Left forelimb (tissue), 1 donor: ENCODE measurements around the gene INAVA.

ENCODE experiments used
- DNase-seq: peaks from one replicate; pipeline ENCODE4 v3.0.0-alpha.2; 2018; ENCODE audit warnings: low spot score

The INAVA gene

GRCh38 chr1:200875416-200875815 lies 19.3 kb upstream of the INAVA start:
- no peak for DNase-seq

GRCh38 chr1:200877010-200877409 lies 17.7 kb upstream of the INAVA start:
- no peak for DNase-seq

GRCh38 chr1:200877839-200878551 lies 16.7 kb upstream of the INAVA start:
- DNase-seq, result no peak

- DNase-seq, result no peak
Observed at GRCh38 chr1:200880212-200880611, 14.5 kb upstream of the INAVA start.

DNA sequence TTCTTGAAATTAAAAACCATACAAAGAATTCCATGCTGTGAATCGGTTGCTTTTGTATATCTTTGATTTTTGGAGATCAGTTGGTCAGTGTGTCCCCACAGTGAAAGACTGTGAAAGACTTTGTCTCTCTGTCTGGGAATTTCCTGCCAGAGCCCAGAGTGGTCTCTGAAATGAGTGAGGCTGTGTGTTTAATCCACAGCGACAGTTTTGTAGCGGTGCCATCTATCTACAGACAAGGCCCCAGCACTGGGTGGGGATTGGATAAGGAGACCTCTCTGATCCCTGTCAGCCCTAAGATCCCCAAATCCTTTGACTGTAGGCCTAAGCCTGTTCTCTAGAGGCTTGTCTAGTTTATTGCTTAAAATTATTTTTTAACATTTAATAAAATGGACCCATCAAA lies 11.6 kb upstream of the INAVA start:
- DNase-seq, result no peak

DNA sequence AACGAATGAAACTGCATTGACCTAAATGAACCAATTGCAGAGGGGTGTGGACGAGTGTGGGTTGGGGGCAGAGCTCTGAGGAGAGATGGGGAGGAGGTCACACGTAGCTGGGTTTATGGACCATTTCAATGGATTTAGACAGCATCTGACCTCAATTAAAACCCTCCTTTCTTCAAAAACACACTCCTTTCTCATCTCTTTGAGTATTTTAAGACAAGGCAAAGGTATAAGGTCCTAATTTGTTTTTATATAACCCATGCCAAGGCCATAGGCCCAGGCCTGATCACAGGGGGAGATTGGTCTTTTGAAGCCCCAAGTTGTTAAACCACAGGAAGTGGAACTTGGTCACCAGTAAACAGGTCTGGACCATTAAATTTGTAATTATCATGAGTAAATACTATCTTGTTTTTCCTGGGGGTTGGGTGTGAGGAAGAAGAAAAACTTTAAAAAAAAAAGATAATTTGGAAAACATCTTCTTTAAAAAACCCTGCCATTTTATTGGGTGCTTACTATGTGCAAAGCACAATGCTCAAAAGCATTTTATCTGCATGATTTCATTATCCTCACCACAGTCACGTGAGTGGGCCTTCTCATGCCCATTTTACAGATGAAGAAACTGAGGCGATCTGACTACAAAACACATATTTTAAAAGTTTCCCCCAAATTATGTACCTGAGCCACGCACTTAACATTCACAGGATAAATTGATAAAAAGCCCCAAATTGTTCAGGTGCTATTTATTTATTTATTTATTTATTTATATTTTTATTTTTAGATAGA lies 8.9 kb upstream of the INAVA start:
- no peak for DNase-seq

GRCh38 chr1:200886594-200886993 lies 8.1 kb upstream of the INAVA start:
- no peak for DNase-seq

GRCh38 chr1:200887036-200887435 lies 7.7 kb upstream of the INAVA start:
- DNase-seq, result no peak

DNA sequence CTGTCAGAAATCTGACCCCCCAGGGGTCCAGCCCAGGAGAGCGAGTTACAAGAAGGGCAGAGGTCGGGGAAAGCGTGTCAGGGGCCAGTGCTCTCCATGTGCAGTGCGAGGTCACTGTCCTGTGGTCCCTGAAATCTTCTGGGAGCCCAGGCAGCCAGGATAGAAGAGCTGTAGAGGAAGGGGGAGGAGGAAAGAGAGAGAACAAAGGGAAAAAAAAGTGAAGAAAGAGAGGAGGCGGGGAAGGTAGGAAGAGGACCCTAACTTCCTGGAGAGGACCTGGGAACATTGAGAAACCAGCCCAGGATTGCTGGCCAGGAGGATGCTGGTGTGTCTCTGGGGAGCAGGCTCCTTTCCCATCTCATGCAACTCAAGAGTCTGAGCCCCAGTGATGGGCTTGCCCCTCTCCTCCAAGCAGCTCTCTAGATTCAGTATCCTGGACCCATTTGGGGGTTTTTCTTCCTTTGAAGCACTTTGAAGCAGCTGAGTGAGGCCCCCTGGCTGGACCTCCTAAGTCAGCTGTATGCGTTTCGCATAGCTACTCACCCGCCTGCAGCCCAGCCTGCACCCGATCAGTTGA lies 6.8 kb upstream of the INAVA start:
- DNase-seq, result no peak

DNA sequence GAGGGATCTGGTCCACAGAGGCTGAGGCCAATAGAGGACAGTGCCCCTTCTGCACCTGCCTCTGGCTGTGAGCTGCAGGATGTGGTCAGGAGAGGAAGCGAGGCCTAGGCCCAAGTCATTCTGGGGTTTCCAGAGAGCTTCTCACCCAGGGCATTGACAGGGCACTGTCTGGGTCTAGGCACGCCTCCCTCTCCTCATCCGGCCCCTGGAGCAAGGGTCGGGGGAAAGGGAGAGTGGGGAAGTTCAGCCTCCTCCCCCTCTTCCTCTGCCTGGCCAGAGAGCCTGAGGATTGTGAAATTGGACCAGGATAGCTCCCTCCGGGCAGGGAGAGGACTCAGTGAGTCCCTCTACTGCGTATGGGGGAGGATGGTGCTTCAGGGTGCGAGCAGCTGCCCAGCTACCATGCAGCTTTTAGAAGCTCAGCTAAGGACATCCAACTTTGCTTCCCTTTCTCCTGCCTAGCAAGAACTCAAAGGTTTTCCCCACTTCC lies 6.3 kb upstream of the INAVA start:
- DNase-seq, result no peak

DNA sequence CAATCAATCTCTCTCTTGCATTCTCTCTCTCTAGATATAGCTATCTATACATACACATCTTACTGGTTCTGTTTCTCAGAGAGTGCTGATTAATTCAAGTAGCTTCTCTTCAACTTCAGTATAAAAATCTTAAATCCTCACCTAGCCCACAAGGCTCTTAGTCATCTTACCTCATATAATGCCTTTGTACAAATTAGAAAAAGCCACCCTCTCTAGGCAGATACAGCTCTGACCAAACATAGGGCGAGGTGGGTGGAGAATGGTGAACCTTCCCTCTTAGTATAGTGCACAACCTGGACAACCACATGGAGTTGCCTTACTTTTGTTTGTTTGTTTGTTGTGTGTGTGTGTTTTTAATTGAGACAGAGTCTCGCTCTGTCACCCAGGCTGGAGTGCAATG lies 5.1 kb upstream of the INAVA start:
- no peak for DNase-seq

DNA sequence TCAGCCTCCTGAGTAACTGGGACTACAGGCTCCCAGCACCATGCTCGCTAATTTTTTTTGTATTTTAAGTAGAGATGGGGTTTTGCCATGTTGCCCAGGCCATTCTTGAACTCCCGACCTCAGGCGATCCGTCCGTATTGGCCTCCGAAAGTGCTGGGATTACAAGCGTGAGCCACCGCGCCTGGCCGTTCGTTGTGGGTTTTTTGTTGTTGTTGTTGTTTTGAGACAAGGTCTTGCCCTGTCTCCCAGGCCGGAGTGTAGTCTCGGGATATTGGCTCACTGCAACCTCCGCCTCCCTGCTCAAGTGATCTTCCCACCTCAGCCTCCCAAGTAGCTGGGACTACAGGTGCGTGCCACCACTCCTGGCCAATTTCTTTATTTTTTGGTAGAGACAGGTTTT lies 4.7 kb upstream of the INAVA start:
- DNase-seq, result no peak

DNA sequence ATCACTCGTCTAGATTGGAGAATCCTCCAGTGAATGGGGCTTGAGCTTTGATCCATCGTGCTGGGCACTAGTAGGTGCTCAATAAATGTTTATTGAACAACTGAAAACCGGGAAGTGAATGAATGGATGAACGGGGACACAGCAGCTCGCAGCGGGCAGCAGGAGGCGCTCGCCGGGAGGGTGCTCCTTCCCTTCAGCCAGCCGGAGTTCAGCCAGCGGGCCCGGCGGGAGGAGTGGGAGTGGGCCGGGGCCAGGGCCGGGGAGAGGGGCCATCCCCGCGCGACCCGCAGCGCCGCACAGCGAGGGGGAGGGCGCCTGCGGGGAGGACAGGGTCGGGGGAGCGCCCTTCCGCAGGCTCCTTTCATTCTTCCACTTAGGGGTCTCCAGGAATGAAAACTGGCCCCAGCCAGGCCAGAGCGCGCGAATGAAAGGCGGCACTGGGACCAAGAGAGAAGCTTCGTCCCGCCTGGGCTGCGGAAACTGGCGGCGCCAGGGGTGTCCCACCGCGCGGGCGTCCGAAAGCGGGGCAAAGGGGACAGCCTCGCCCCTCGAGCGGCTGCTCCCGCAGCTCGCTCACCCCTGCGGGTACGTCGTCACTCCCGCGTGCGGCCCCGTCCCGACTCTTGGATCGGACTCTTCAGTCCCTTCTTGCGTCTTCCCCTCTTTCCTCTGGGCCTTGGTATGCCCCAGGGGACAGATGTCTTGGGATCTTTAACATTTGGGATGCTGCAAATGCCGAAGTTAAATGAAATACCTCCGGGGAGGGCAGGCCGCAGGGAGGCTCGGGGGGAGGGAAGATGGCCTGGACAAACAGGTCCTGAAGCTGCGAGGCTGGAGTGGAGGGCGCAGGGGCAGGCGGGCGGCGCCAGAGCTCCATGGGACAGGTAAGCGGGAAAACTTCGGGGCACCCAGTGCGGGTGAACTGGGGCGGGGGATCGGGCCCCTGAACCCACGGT lies 3.6 kb upstream of the INAVA start:
- peak; percentile 71 for DNase-seq

DNA sequence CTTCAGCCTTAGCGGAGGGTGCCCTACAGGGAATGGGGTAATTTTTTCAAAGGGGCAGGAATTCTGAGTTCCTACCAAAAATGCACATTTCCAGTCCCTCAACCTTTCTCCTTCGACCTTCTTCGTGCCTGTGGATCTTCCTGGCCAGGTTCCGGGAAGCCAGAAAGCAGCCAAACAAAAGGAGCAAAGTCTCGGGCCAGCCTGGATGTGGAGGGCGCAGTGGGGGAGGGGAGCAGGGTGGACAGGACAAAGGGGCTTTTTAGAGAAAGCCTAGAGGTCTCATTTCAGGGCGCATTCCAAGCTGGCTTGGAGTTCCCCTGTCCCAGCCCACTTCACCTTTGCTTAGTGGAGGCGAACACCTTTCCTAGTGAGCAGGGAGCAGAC lies 2.9 kb upstream of the INAVA start:
- peak; percentile 57 for DNase-seq

GRCh38 chr1:200892546-200892945 lies 2.2 kb upstream of the INAVA start:
- DNase-seq, result peak; percentile 28

- DNase-seq, result no peak
Observed at GRCh38 chr1:200892958-200893357, 1.7 kb upstream of the INAVA start.

DNA sequence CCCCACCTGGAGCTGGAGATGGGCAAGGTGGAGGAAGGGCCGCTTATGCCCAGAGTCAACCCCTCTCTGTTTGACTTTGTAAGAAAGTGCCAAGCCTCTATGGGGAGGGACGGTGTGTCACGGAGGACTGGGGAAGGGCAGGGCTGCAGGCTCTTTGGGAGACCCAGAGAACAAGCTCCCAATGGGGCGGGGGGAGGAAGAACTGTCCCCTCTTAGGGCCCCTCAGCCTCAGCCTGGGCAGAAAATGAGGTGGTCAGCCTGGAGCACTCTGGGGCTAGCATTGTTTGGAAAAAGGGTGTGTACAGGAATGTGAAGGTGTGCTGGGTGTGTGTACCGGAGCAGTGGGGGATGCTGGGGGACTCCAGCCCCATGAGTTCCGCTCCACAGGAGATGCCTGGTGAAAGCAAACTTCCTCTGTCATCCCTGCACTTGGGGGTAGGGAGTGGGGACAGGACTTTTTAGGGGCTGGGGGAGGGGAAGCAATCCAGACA lies 1.2 kb upstream of the INAVA start:
- no peak for DNase-seq

GRCh38 chr1:200895443-200895789 lies 716 bp downstream of the INAVA start:
- DNase-seq, result no peak

GRCh38 chr1:200895801-200896530 lies 1.3 kb downstream of the INAVA start:
- DNase-seq, result no peak

- no peak for DNase-seq
Observed at GRCh38 chr1:200896531-200897196, 2.0 kb downstream of the INAVA start.

DNA sequence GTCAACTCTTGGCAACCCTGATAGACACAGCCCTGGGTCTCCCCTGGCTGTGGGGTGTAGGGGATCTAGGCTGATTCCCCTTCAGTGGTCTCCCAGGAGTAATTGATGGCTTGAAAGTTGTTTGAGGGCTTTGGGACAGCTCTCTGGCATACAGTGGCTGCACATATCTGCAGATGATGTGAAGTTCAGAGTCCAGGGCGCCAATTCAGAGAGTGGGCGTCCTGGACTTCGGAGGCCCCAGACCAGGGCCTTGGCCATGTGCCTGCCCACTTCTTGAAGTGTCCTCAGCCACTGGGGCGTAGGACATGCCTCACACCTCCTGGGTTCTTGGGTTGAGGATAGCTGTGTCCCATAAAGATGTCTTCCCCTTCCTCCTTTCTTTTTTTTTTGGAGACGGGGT lies 2.6 kb downstream of the INAVA start:
- no peak for DNase-seq
